Breast epithelium (tissue), 4 donors: Measurements from ENCODE around the gene TCN2. TPM values are rescaled to one million over a fixed set of nuclear protein-coding genes. Genes with fewer than 3 reads are reported as not detected.
"Not testable (repeated sequence)": the region's sequence is repeated elsewhere in the genome, so short reads cannot be mapped to it uniquely, and the experiment has no call there.

ENCODE experiments used
- DNase-seq, 2 donors: peaks; one replicate each; pipeline ENCODE4 v3.0.0-alpha.2; 2019; ENCODE audit warnings: low spot score in 2 of 2
- H3K27ac ChIP-seq, 2 donors: fragments of 200-600 bp; sonication (generic) in 1 of 2; one replicate each; pipeline ENCODE4 v1.5.1; 2016 to 2019; ENCODE audit warnings: mild to moderate bottlenecking in 1 of 2
- H3K27me3 ChIP-seq, 2 donors: fragments of 200-600 bp; sonication (generic) in 1 of 2; one replicate each; pipeline versions ENCODE4 v1.5.1 to v1.6.0; 2017 to 2019; ENCODE audit warnings: control low read depth in 1 of 2, mild to moderate bottlenecking in 1 of 2
- H3K36me3 ChIP-seq: fragments of 200-600 bp; one replicate; pipeline ENCODE4 v1.5.1; 2019
- H3K4me1 ChIP-seq, 2 donors: fragments of 200-600 bp; sonication (generic); one replicate each; pipeline ENCODE4 v1.5.1; 2016 to 2019; ENCODE audit warnings: control low read depth in 1 of 2
- H3K4me3 ChIP-seq, 3 donors: fragments of 200-600 bp; sonication (generic); 1 replicate in 2 of 3; 2 replicates in 1 of 3; pipeline ENCODE4 v1.5.1; 2016 to 2019; ENCODE audit warnings: mild to moderate bottlenecking in 3 of 3, moderate library complexity in 2 of 3
- H3K9me3 ChIP-seq, 2 donors: fragments of 200-600 bp; sonication (generic) in 1 of 2; one replicate each; pipeline ENCODE4 v1.5.1; 2016 to 2019; ENCODE audit warnings: control low read depth in 1 of 2
- POLR2A ChIP-seq: fragments of 450-650 bp; IDR thresholded peaks from one replicate; pipeline ENCODE4 v1.6.1; 2016; ENCODE audit warnings: antibody characterized with exemption, mild to moderate bottlenecking, moderate library complexity
- POLR2AphosphoS5 ChIP-seq, 3 donors: sonication (generic); formaldehyde crosslinking; IDR thresholded peaks; one replicate each; pipeline ENCODE4 v1.6.1; 2017; ENCODE audit warnings: antibody characterized with exemption in 3 of 3
- intact Hi-C: fragments of 100-400 bp; cut with DNase I; formaldehyde crosslinking; loops from one replicate; pipeline ENCODE4 v1.15.1; 2023; ENCODE audit warnings: low total_unique reads
- total RNA-seq, 3 donors: library from RNA; depleted of rRNA; stranded (reverse); fragments of >200 nt; gene quantifications; one replicate each; pipeline ENCODE4 v1.1.0, GENCODE V29; 2016
- TF ChIP-seq, protein P1 (sequence below), 3 donors: fragments of 450-650 bp; IDR thresholded peaks; one replicate each; pipeline ENCODE4 v1.5.1; 2016 to 2017; ENCODE audit warnings: antibody characterized with exemption in 3 of 3, mild to moderate bottlenecking in 3 of 3, moderate library complexity in 3 of 3

TCN2 gene
- total RNA-seq, 3 donors from 2014 or later, result 32.4 to 69.8 (median 36.7) TPM

DNA sequence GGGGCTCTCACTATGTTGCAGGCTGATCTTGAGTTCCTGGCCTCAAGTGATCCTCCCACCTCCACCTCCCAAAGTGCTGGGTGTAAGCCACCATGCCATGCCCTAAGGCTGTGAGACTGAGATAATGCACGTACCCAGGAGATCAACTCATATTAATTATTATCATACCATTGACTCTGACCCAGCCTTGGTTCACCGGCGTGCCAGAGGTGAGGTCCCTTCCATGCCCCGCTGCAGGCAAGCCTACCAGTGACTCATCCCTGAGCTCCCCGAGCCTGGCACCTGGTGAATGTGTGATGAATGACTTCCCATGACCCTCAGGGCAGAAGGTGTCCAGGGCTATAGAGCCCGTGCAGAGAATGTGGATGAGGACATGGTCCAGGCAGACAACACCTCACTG, 44.6 kb upstream of the TCN2 start:
- H3K4me3 ChIP-seq, result no peak overlapping the region
- no peaks in the 10 kb centered on the region for H3K27me3 ChIP-seq
- H3K4me1 ChIP-seq, result no peaks in the 10 kb centered on the region
- TF ChIP-seq, protein P1, sequence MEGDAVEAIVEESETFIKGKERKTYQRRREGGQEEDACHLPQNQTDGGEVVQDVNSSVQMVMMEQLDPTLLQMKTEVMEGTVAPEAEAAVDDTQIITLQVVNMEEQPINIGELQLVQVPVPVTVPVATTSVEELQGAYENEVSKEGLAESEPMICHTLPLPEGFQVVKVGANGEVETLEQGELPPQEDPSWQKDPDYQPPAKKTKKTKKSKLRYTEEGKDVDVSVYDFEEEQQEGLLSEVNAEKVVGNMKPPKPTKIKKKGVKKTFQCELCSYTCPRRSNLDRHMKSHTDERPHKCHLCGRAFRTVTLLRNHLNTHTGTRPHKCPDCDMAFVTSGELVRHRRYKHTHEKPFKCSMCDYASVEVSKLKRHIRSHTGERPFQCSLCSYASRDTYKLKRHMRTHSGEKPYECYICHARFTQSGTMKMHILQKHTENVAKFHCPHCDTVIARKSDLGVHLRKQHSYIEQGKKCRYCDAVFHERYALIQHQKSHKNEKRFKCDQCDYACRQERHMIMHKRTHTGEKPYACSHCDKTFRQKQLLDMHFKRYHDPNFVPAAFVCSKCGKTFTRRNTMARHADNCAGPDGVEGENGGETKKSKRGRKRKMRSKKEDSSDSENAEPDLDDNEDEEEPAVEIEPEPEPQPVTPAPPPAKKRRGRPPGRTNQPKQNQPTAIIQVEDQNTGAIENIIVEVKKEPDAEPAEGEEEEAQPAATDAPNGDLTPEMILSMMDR (IDR thresholded peaks at IDR 0.05), result no peak
- TF ChIP-seq POLR2AphosphoS5 (IDR thresholded peaks at IDR 0.05) (no peak), POLR2A (no peak)
- no peak overlapping the region for H3K27ac ChIP-seq
- DNase-seq, result no peak
- intact Hi-C loops, result no loop called here
- no peaks in the 10 kb centered on the region for H3K36me3 ChIP-seq
- H3K9me3 ChIP-seq, result no peaks in the 10 kb centered on the region

DNA sequence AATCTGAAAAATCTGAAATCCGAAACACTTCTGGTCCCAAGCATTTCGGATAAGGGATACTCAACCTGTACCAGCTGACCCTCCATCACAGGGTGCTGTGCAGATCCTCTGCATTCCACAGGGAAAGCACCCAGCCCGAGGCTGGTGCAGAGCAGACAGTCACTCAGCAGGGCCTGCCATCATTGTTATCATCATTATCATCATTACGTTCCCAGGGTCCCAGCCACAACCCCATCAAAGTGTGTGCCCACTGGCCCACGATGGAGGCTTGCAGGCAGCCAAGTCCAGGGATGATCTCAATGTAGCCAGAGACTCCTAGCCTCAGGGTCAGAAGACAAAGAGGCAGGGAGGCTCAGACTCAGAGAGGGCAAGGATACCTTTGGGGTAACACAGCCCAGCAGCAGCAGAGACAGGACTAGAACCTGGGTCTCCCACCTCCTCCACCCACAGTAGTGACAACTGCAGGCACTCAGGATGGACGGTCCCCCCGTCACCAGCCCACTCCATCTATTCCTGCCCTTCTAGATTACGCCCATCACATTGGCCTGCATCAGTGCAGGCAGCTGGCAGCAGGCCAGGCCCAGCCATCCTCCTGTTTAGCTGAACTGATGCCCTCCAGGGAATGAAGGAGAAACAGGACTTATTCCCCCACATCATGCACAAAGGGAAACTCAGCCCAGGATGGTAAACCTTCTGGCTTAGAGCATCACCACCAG, 42.8 kb upstream of the TCN2 start:
- Histone ChIP-seq H3K4me3 (no peak overlapping the region), H3K27ac (no peak overlapping the region), H3K4me1 (no peaks in the 10 kb centered on the region), H3K9me3 (no peaks in the 10 kb centered on the region), H3K27me3 (no peaks in the 10 kb centered on the region), H3K36me3 (no peaks in the 10 kb centered on the region)
- TF ChIP-seq POLR2A, result no peak
- no peak for TF ChIP-seq POLR2AphosphoS5 (IDR thresholded peaks at IDR 0.05)
- TF ChIP-seq, protein P1 (IDR thresholded peaks at IDR 0.05), result no peak
- no peak for DNase-seq
- intact Hi-C loops, result no loop called here

DNA sequence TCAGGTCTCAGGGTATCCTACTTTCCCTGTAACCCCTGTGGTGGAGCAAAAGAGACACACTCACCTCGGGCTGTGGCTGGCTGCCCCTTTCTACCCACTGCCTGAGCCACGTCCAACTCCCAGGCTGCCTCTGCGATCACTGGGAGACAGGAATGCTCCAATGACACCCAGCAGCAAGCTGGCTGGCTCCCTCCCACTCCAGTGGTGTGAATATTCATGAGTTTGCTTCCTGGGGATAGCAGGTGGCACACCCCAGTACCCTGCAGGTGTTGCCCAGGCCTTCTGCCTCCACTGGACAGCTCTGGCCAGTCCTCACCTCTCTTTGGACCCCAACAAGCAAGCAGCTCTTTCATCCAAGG, 42.2 kb upstream of the TCN2 start:
- Histone ChIP-seq H3K36me3 (no peaks in the 10 kb centered on the region), H3K27me3 (no peaks in the 10 kb centered on the region), H3K9me3 (no peaks in the 10 kb centered on the region), H3K27ac (no peak overlapping the region), H3K4me1 (no peaks in the 10 kb centered on the region), H3K4me3 (no peak overlapping the region)
- TF ChIP-seq POLR2A (no peak), POLR2AphosphoS5 (IDR thresholded peaks at IDR 0.05) (no peak)
- TF ChIP-seq, protein P1 (IDR thresholded peaks at IDR 0.05), result no peak
- DNase-seq, result no peak
- intact Hi-C loops, result no loop called here

DNA sequence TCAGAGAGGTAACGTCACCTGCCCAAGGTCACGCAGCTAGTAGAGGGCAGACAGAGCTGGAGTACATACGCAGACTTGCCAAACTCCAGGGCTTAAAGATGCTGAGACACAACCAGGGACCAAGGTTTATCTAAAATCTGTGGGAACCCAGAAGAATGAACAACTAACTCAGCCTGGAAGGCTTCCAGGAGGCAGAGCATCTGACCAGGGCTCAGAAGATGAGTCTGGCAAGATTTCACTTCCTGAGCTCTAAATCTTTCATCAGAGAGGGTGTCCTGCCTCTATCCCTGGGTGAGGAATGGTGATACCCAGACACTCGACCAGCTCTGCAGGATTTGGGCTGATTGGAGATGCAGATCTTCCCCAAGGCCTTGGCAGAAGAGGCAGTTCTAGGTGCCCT, 41.6 kb upstream of the TCN2 start:
- no peak overlapping the region for H3K27ac ChIP-seq

DNA sequence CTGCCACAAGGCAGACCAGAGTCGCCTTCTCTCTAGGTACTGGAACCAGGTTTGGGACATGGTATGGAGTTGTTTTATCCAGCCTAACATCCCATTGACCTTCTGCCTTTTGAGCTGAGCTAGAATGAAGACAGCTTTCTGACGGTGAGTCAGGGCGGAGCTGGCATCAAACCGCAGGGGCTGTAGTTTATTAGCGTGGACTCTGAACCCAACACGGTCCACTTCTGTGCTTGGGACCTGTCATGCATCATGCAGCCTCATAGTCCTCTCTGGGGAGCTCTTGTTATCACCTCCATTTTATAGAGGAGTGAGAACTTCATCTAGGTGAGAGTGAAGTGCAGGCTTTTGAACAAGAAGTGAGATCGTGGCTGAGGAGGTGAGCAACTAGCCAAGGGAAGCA, 40.8 kb upstream of the TCN2 start:
- Histone ChIP-seq H3K4me1 (no peaks in the 10 kb centered on the region), H3K36me3 (no peaks in the 10 kb centered on the region), H3K4me3 (no peak overlapping the region), H3K27ac (no peak overlapping the region), H3K9me3 (no peaks in the 10 kb centered on the region), H3K27me3 (no peaks in the 10 kb centered on the region)
- intact Hi-C loops, result no loop called here
- TF ChIP-seq, protein P1 (IDR thresholded peaks at IDR 0.05), result no peak
- TF ChIP-seq POLR2AphosphoS5 (IDR thresholded peaks at IDR 0.05), result no peak
- no peak for DNase-seq

More for the DNA sequence above, 41.6 kb upstream of the TCN2 start:
- Histone ChIP-seq H3K9me3 (no peaks in the 10 kb centered on the region), H3K4me3 (no peak overlapping the region), H3K4me1 (no peaks in the 10 kb centered on the region), H3K27me3 (no peaks in the 10 kb centered on the region), H3K36me3 (no peaks in the 10 kb centered on the region)
- no peak for DNase-seq
- intact Hi-C loops, result no loop called here
- TF ChIP-seq POLR2A, result no peak
- TF ChIP-seq, protein P1 (IDR thresholded peaks at IDR 0.05), result no peak
- TF ChIP-seq POLR2AphosphoS5 (IDR thresholded peaks at IDR 0.05), result no peak

DNA sequence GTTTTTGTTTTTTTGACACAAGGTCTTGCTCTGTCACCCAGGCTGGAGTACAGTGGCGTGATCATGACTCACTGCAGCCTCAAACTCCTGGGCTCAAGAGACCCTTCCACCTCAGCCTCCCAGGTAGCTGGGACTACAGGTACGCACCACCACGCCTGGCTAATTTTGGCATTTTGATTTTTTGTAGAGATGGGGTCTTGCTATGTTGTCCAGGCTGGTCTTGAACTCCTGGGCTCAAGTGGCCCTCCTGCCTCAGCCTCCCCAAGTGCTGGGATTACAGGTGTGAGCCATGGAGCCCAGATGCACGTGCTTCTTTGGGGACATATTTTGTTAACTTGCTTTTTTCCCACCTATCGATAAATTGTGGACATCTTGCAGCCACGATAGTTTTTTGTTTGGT, 39.7 kb upstream of the TCN2 start:
- intact Hi-C loops, H3K27me3 ChIP-seq: not testable (repeated sequence)

More for the DNA sequence above, 39.7 kb upstream of the TCN2 start:
- DNase-seq, H3K4me1 ChIP-seq, H3K36me3 ChIP-seq, H3K4me3 ChIP-seq, H3K27ac ChIP-seq, H3K9me3 ChIP-seq: not testable (repeated sequence)
